GM12878 (cell line): ENCODE measurements around the gene WFDC12. TPM values are rescaled to one million over a fixed set of nuclear protein-coding genes. Genes with fewer than 3 reads are reported as not detected.

Source experiments
- ATAC-seq: fragments of 200-7000 bp; cut with Tn5 transposase; 3 replicates; pipeline ENCODE4 v1.9.1; 2020; ENCODE audit warnings: mild to moderate bottlenecking, moderate library complexity
- BruUV-seq: library from RNA; stranded (reverse); fragments of 400-500 nt; replicated peaks from 2 replicates; lab custom pipeline; 2021; lab: Mats Ljungman, UMichigan
- CTCF ChIA-PET: fragments of 300-600 bp; sonication (Branson Sonifier 250); formaldehyde crosslinking; extraction: SDS; loops from one replicate; lab custom pipeline; 2021; ENCODE audit warnings: inconsistent platforms; lab: Yijun Ruan, JAX
- POLR2A ChIA-PET: fragments of 350-600 bp; formaldehyde crosslinking; extraction: SDS; loops from one replicate; lab custom pipeline; 2021; ENCODE audit warnings: inconsistent platforms; lab: Charles Lee
- RAD21 ChIA-PET: fragments of 300-600 bp; sonication (Branson Sonifier 250); formaldehyde crosslinking; loops from one replicate; lab custom pipeline; 2023; ENCODE audit warnings: antibody characterized with exemption; ENCODE audit not compliant: unreplicated experiment; lab: Charles Lee
- SMC1A ChIA-PET: fragments of 300-600 bp; sonication (Branson Sonifier 250); formaldehyde crosslinking; loops from one replicate; lab custom pipeline; 2023; ENCODE audit not compliant: unreplicated experiment, uncharacterized antibody; lab: Charles Lee
- DNase-seq: peaks from one replicate; pipeline ENCODE4 v3.0.0-alpha.2; 2011; ENCODE audit warnings: low read depth, low spot score
- FAIRE-seq: peaks from 3 replicates; lab custom pipeline; 2011; peaks lifted over from hg19 to GRCh38; lab: Jason Lieb, UNC
- H2AFZ ChIP-seq: 2 replicates; pipeline ENCODE4 v1.6.0; 2011; ENCODE audit warnings: low read depth, low read length, control low read depth; ENCODE audit not compliant: control insufficient read depth
- H3K27ac ChIP-seq: 2 replicates; pipeline ENCODE4 v1.5.1; 2011; ENCODE audit warnings: control low read depth; ENCODE audit not compliant: control insufficient read depth, insufficient read depth
- H3K27me3 ChIP-seq, 2 experiments: replicated peaks in 1 of 2; 2 replicates each; pipeline versions ENCODE4 v1.6.0 to v1.6.1; 2011; ENCODE audit warnings: low read length in 1 of 2; ENCODE audit not compliant: control insufficient read depth in 2 of 2, insufficient read depth in 2 of 2
- H3K36me3 ChIP-seq, 2 experiments: 2 replicates each; pipeline ENCODE4 v1.5.1; 2011; ENCODE audit warnings: low read length in 1 of 2; ENCODE audit not compliant: control insufficient read depth in 2 of 2, insufficient read depth in 2 of 2
- H3K4me1 ChIP-seq: 2 replicates; pipeline ENCODE4 v1.6.1; 2011; ENCODE audit warnings: mild to moderate bottlenecking, low read length, moderate library complexity, mixed read lengths; ENCODE audit not compliant: control insufficient read depth, insufficient read depth
- H3K4me2 ChIP-seq: 2 replicates; pipeline ENCODE4 v1.6.0; 2011; ENCODE audit warnings: control low read depth; ENCODE audit not compliant: control insufficient read depth, insufficient read depth
- H3K4me3 ChIP-seq: fragments of 200-600 bp; sonication (generic); 2 replicates; pipeline ENCODE4 v1.5.1; 2016
- H3K79me2 ChIP-seq: 2 replicates; pipeline ENCODE4 v1.6.0; 2011; ENCODE audit warnings: low read length; ENCODE audit not compliant: control insufficient read depth, insufficient read depth
- H3K9ac ChIP-seq: 2 replicates; pipeline ENCODE4 v1.8.0; 2011; ENCODE audit warnings: low read length, control low read depth, mixed read lengths; ENCODE audit not compliant: control insufficient read depth, insufficient read depth
- H3K9me3 ChIP-seq: replicated peaks from 3 replicates; pipeline ENCODE4 v1.5.1; 2011; ENCODE audit warnings: mild to moderate bottlenecking, low read length; ENCODE audit not compliant: control insufficient read depth, insufficient read depth
- H4K20me1 ChIP-seq: 2 replicates; pipeline ENCODE4 v1.6.0; 2011; ENCODE audit not compliant: control insufficient read depth, insufficient read depth
- E2F4 ChIP-seq: IDR thresholded peaks from 2 replicates; pipeline ENCODE4 v1.6.1; 2012; ENCODE audit warnings: low read depth, low read length, improper control_type of control experiment
- NFYB ChIP-seq: IDR thresholded peaks from 2 replicates; pipeline ENCODE4 v1.6.1; 2011; ENCODE audit warnings: low read depth, mild to moderate bottlenecking, low read length, improper control_type of control experiment, moderate library complexity; ENCODE audit not compliant: insufficient read depth
- PKNOX1 ChIP-seq: fragments of 450-650 bp; IDR thresholded peaks from 2 replicates; pipeline ENCODE4 v1.6.1; 2016; ENCODE audit warnings: mild to moderate bottlenecking
- SMAD1 ChIP-seq: fragments of 450-650 bp; IDR thresholded peaks from 2 replicates; pipeline ENCODE4 v1.6.1; 2018; ENCODE audit warnings: mild to moderate bottlenecking, low read depth; ENCODE audit not compliant: partially characterized antibody
- ZBTB4 ChIP-seq: fragments of 450-650 bp; formaldehyde crosslinking; IDR thresholded peaks from 2 replicates; pipeline ENCODE4 v1.4.0; 2022; ENCODE audit warnings: mild to moderate bottlenecking, moderate library complexity
- WGBS: methylation state at CpG from one replicate; pipeline ENCODE4 v1.1.6; 2016; ENCODE audit warnings: low lambda C conversion rate; ENCODE audit not compliant: insufficient replicate concordance, insufficient coverage; ENCODE audit errors: missing lambda C conversion rate; 5-methylcytosine and 5-hydroxymethylcytosine counted together
- in situ Hi-C: fragments of 300-500 bp; cut with MboI; formaldehyde crosslinking; loops from 9 replicates; pipeline ENCODE4 v1.14.3; 2018; ENCODE audit warnings: mixed read lengths
- intact Hi-C: fragments of 100-400 bp; cut with micrococcal nuclease; formaldehyde crosslinking; loops from one replicate; pipeline ENCODE4 v1.14.2; 2022; ENCODE audit not compliant: unreplicated experiment
- polyA plus RNA-seq, 11 experiments: library from polyadenylated mRNA; depleted of rRNA in 4 of 11; unstranded in 6 of 11; stranded (reverse) in 5 of 11; fragments of >200 nt; fragmentation: Nextera tagmentation in 4 of 11; fragmentation: Illumina TruSeq in 1 of 11; extraction: Ambion mirVana in 4 of 11; extraction: Trizol in 1 of 11; gene quantifications; 1 replicate in 1 of 11; 2 replicates in 10 of 11; pipeline versions ENCODE4 v1.2.1 to v1.2.3, GENCODE V29; 2011 to 2016; ENCODE audit warnings: inconsistent platforms in 2 of 11, missing spikeins in 2 of 11, low read depth in 1 of 11
- total RNA-seq, 4 experiments: library from RNA; depleted of rRNA in 3 of 4; stranded (reverse); fragments of >200 nt in 3 of 4; fragmentation: Illumina TruSeq in 1 of 4; extraction: Trizol in 1 of 4; gene quantifications; 2 replicates each; pipeline versions ENCODE4 v1.2.1 to v1.2.3, GENCODE V29; 2013 to 2021
- TF ChIP-seq, protein P1 (sequence below): IDR thresholded peaks from 2 replicates; pipeline ENCODE4 v1.6.1; 2011; ENCODE audit warnings: borderline replicate concordance, low read depth, mild to moderate bottlenecking, moderate library complexity, mixed read lengths, low read length; ENCODE audit not compliant: insufficient read depth; ENCODE audit errors: extremely low read length
- TF ChIP-seq, protein P2 (sequence below): fragments of 450-650 bp; IDR thresholded peaks from 2 replicates; pipeline ENCODE4 v1.6.1; 2016; ENCODE audit warnings: mild to moderate bottlenecking, moderate library complexity, borderline replicate concordance

Gene WFDC12
- total and polyA plus RNA-seq, 10 of the 15 experiments (the other 5 are each of a cell fraction or from before 2014, with no cell fraction given) = not detected

GRCh38 chr20:45136911-45137310 lies 12.6 kb upstream of the WFDC12 start:
- no TSS peak for BruUV-seq
- SMC1A ChIA-PET = interaction anchor here (1.1 kb wide), 1 partner anchor 30 kb away, joined by 3 read pairs; no protein-coding TSS in a partner anchor
- peaks cover 0 to 5% of the 10 kb centered on the region in 2 experiments; a peak in 2 of 4 replicates for H3K27me3 ChIP-seq
- no peak overlapping the region for H3K4me3 ChIP-seq
- intact Hi-C loops = loop anchor here (5.0 kb wide), 1 partner anchor 155 kb away; no protein-coding TSS in a partner anchor
- H2AFZ ChIP-seq = no peak overlapping the region
- H3K4me2 ChIP-seq = no peak overlapping the region
- ATAC-seq (no peak), DNase-seq (no peak), FAIRE-seq (no peak)
- WGBS = 3% methylated on average over 2 of the region's 2 CpGs
- H3K9me3 ChIP-seq = no peaks in the 10 kb centered on the region; the same call in 2 of the 3 replicates
- no peaks in the 10 kb centered on the region for H3K4me1 ChIP-seq
- no peak overlapping the region for H3K27ac ChIP-seq
- H4K20me1 ChIP-seq = no peaks in the 10 kb centered on the region
- RAD21 ChIA-PET = no interaction called here
- no peaks in the 10 kb centered on the region for H3K79me2 ChIP-seq
- POLR2A ChIA-PET = no interaction called here
- no peaks in the 10 kb centered on the region for H3K36me3 ChIP-seq
- CTCF ChIA-PET = no interaction called here
- H3K9ac ChIP-seq = no peak overlapping the region
- in situ Hi-C loops = no loop called here
- TF ChIP-seq NFYB (no peak), ZBTB4 (no peak), SMAD1 (no peak), E2F4 (no peak), PKNOX1 (no peak)
- TF ChIP-seq, protein P1, sequence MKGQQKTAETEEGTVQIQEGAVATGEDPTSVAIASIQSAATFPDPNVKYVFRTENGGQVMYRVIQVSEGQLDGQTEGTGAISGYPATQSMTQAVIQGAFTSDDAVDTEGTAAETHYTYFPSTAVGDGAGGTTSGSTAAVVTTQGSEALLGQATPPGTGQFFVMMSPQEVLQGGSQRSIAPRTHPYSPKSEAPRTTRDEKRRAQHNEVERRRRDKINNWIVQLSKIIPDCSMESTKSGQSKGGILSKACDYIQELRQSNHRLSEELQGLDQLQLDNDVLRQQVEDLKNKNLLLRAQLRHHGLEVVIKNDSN = no peak
- TF ChIP-seq, protein P2, sequence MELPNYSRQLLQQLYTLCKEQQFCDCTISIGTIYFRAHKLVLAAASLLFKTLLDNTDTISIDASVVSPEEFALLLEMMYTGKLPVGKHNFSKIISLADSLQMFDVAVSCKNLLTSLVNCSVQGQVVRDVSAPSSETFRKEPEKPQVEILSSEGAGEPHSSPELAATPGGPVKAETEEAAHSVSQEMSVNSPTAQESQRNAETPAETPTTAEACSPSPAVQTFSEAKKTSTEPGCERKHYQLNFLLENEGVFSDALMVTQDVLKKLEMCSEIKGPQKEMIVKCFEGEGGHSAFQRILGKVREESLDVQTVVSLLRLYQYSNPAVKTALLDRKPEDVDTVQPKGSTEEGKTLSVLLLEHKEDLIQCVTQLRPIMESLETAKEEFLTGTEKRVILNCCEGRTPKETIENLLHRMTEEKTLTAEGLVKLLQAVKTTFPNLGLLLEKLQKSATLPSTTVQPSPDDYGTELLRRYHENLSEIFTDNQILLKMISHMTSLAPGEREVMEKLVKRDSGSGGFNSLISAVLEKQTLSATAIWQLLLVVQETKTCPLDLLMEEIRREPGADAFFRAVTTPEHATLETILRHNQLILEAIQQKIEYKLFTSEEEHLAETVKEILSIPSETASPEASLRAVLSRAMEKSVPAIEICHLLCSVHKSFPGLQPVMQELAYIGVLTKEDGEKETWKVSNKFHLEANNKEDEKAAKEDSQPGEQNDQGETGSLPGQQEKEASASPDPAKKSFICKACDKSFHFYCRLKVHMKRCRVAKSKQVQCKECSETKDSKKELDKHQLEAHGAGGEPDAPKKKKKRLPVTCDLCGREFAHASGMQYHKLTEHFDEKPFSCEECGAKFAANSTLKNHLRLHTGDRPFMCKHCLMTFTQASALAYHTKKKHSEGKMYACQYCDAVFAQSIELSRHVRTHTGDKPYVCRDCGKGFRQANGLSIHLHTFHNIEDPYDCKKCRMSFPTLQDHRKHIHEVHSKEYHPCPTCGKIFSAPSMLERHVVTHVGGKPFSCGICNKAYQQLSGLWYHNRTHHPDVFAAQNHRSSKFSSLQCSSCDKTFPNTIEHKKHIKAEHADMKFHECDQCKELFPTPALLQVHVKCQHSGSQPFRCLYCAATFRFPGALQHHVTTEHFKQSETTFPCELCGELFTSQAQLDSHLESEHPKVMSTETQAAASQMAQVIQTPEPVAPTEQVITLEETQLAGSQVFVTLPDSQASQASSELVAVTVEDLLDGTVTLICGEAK = no peak
